Endometrium (tissue), 2 donors: ENCODE measurements around the gene ADAMTSL3.

Source experiments
- FAIRE-seq: peaks from 2 replicates; lab custom pipeline; 2012; peaks lifted over from hg19 to GRCh38; lab: Jason Lieb, UNC
- donor health status: control.
- donor health status: control.

The ADAMTSL3 gene

GRCh38 chr15:83708328-83708727 lies 54.4 kb downstream of the ADAMTSL3 start:
- FAIRE-seq: no peak

GRCh38 chr15:83709241-83709640 lies 55.3 kb downstream of the ADAMTSL3 start:
- no peak for FAIRE-seq

DNA sequence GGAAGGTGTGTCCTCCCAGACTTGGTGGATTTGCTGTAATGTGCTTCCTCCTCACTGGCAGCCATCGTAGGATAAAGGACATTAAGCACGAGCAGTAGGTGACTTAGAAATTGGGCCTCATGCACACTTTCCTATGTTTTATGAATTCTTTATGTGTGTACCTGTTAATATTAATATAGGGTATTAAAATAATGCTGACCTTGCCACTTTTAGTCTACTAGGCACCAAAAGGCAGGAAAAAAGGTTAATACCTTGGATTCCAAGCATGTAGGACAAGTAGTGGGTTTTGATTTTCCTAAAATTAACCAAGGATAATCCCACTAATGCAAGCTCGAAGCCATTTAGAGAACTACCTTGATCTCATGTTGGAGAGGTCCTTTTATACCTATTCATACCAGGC lies 55.9 kb downstream of the ADAMTSL3 start:
- no peak for FAIRE-seq

DNA sequence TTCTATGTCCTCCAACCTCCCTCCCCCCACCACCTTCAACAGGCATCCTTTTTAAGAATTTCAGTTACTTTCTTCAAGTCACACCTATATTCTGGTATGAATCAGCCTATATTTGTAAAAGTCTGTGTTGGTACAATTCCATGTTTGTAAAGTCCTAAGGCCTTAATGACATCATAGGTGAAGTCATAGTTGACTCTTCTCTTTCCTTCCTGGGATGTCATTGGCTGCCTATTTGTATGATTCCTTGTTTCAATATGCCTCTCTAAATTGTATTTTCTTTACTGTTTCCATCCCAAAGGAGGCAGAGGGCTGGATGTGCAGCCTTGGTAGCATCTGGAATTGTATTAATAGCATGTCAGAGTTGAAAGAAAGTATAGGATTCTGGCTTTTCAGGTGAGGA lies 56.5 kb downstream of the ADAMTSL3 start:
- no peak for FAIRE-seq

GRCh38 chr15:83711236-83711635 lies 57.3 kb downstream of the ADAMTSL3 start:
- FAIRE-seq: no peak

DNA sequence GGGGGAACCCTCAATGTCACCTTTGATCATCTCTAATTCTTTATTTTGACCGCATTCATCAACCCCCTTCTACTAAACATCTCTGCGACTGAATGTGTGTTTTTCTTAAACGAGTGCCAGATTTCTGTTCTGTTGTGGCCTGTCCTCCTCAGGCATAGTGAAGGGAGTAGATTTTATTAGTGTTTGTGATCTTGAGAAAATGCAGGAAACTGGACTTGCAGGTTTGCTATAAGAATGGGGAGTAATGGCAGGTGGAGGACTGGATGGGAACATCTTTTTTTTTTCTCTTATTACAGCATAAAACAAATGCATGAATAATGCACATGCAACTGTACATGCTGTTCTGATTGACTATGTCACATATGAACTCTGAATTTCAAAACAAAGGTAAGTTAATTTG lies 59.3 kb downstream of the ADAMTSL3 start:
- no peak for FAIRE-seq

GRCh38 chr15:83714939-83715628 lies 61.2 kb downstream of the ADAMTSL3 start:
- no peak for FAIRE-seq

DNA sequence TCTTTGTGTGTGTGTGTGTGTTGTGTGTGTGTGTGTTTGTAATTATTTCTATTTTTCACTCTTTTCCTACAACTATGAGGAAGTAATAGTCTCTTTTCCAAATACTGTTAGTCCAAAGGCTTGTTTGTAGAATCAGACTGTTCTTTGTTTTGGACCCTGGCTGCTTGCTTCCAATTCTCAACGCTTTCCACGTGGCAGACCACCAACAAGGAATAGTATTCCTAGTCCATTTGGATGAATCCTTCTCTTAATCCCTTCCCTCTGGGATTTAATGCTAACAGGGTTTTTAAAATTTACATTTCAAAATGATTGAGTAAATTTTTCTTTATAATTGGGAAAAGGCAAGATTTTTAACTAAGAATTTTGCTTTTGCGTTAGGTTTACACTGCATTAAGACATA lies 62.7 kb downstream of the ADAMTSL3 start:
- no peak for FAIRE-seq

GRCh38 chr15:83717010-83717409 lies 63.1 kb downstream of the ADAMTSL3 start:
- FAIRE-seq: no peak

GRCh38 chr15:83720468-83720867 lies 66.5 kb downstream of the ADAMTSL3 start:
- no peak for FAIRE-seq

DNA sequence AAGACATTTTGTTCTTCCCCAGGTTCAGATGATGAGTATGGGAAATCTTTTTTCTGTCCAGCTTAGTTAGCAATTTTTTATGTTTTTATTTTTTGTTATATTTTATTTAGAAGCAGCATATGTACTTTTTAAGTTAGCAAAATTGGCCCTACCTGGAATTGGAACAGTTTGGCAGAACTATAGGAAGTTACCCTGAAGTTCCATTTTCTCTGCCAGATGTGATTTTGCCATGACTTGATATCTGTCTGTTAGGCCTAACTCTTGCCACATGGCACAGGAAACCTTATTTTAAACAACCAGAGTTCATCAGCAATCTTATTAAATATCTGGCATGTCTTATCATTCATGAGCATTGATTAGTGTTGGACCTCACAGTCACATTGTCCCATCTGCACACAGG lies 67.1 kb downstream of the ADAMTSL3 start:
- FAIRE-seq: no peak

- FAIRE-seq: no peak
Measured at GRCh38 chr15:83721981-83722380, 68.1 kb downstream of the ADAMTSL3 start.

DNA sequence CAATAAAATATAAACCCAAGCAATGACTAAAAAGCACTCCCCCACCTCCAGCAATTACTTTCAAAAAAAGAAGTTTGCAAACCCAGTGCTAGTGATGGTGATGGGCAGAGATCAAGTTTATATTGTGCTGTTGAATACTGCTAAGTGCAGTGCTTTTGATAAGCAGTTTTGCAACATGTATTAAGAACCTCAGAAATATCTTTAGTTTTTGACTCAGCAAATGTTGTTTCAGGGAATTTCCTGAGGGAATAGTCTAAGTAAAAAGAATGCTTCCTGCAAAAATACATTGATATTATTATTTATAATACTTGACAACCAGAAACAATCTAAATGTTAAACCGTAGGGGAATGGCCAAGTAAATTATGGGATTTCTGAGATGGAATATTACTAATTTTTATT lies 69.3 kb downstream of the ADAMTSL3 start:
- no peak for FAIRE-seq

GRCh38 chr15:83732196-83732595 lies 78.3 kb downstream of the ADAMTSL3 start:
- no peak for FAIRE-seq

GRCh38 chr15:83732770-83733169 lies 78.8 kb downstream of the ADAMTSL3 start:
- FAIRE-seq: no peak

DNA sequence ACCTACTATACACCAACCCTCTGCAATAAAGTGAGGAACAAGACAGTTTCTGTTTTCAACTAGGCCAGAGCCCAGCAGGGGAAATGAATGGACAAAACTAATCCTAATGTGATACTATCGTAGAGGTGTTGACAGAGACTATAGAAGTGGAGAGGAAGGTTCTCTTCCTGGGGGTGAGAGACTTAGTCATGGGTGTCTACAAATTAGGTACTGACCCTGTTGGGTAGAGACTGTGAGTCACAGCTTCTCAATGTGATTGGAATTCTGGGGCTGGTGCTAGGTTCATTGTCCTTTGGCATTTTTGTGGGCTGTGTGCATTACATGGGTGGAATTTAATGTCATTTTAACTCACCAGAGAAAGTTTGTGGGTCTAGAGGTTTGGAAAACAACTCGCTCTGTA lies 79.3 kb downstream of the ADAMTSL3 start:
- no peak for FAIRE-seq

DNA sequence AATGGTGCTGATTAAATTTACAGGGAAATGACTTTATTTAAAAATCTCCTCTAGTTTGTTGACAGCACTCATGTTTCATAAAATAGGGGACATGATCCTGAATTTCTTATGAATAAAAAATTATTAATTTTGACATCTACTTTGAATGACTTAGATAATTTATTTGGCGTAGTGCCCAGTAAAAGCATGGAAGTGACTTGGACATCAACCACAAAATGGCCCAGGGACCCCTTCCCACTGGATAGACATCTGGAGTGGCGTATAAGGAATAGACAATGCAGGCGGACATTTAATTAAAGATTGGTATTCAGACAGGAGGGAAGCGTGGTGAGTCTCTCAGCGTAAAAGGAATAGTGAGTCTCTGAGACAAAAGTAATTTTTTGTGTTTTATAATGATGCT lies 79.8 kb downstream of the ADAMTSL3 start:
- FAIRE-seq: no peak

DNA sequence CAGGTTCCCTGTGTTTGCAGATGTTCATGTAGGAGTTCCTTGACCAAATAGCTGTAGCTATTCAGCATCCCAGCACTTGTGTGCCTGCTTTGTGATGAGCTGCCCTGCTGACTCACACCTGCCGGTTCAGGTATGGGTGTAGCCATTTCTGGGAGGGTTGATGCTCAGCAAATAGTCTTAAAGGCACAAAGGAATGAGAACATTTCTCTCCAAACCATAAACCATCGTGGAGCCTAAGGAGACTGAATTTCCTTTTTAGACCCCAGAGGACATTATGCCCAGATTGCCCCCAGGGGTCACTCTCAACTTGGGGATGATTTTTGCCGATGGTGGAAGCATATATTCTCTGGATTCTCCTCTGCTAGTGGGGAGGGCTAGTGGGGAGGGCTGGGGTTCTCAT lies 80.6 kb downstream of the ADAMTSL3 start:
- no peak for FAIRE-seq

DNA sequence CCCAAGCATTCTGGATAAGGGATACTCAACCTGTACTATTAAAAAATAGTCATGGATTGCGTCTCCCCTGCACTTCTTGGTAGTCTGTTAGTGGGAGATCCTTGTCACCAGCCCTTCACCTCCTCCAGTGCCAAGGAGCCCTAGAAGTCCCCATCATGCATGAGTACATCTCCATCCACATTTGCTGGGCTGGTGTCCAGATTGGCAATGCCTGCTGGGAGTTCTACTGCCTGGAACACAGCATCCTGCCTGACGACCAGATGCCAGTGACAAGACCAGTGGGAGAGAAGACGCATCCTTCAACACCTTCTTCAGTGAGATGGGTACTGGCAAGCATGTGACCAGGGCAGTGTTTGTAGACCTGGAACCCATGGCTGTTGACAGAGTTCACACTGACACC lies 85.7 kb downstream of the ADAMTSL3 start:
- FAIRE-seq: no peak

GRCh38 chr15:83745771-83746170 lies 91.8 kb downstream of the ADAMTSL3 start:
- FAIRE-seq: no peak

- no peak for FAIRE-seq
Measured at GRCh38 chr15:83746231-83746630, 92.3 kb downstream of the ADAMTSL3 start.

- FAIRE-seq: no peak
Measured at GRCh38 chr15:83747050-83747717, 93.3 kb downstream of the ADAMTSL3 start.

DNA sequence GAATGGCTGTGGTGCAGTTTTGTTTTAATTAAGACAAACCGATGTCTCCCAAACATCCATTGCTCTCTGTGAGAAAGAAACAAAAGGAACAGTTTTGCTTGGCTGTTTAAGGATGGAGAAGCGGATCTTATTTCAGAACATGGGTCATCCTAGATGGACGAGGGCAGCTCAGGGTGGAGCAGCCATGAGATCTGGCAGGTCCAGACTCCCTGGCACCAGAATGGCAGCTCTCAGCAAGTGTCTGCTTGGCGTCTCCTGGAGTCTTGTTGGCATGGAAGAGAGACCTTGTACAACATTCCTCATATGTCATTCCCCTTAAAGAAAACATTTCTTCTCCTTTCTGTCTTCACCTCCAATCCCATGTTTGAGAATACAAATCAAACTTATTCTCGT lies 93.8 kb downstream of the ADAMTSL3 start:
- FAIRE-seq: no peak

- no peak for FAIRE-seq
Measured at GRCh38 chr15:83753872-83754493, 100.1 kb downstream of the ADAMTSL3 start.
